RWPE2 (cell line): ENCODE results near the gene CDC23.

ENCODE experiments used
- ATAC-seq: fragments of 200-7000 bp; cut with Tn5 transposase; 3 replicates; pipeline ENCODE4 v1.9.1; 2021; ENCODE audit warnings: low read depth
- DNase-seq: peaks from one replicate; pipeline ENCODE4 v3.0.0-alpha.2; 2020; ENCODE audit warnings: low spot score
- H3K27ac ChIP-seq: fragments of 450-650 bp; 2 replicates; pipeline ENCODE4 v1.5.1; 2017; ENCODE audit warnings: mild to moderate bottlenecking; ENCODE audit not compliant: poor library complexity, severe bottlenecking
- H3K27me3 ChIP-seq: fragments of 250-450 bp; sonication (Bioruptor Pico); 2 replicates; pipeline ENCODE4 v1.5.1; 2021; ENCODE audit warnings: mild to moderate bottlenecking, moderate library complexity; ENCODE audit not compliant: insufficient read depth, poor library complexity, severe bottlenecking
- H3K36me3 ChIP-seq: fragments of 250-450 bp; sonication (Bioruptor Pico); 2 replicates; pipeline ENCODE4 v1.5.1; 2020; ENCODE audit warnings: low read depth, mild to moderate bottlenecking, moderate library complexity
- H3K4me1 ChIP-seq: fragments of 250-450 bp; sonication (Bioruptor Pico); 2 replicates; pipeline ENCODE4 v1.5.1; 2021; ENCODE audit warnings: mild to moderate bottlenecking, moderate library complexity; ENCODE audit not compliant: insufficient read depth, poor library complexity, severe bottlenecking
- H3K4me3 ChIP-seq: fragments of 250-450 bp; sonication (Bioruptor Pico); 2 replicates; pipeline ENCODE4 v1.5.1; 2021; ENCODE audit warnings: mild to moderate bottlenecking, moderate library complexity; ENCODE audit not compliant: severe bottlenecking
- H3K9me3 ChIP-seq: fragments of 250-450 bp; sonication (Bioruptor Pico); 2 replicates; pipeline ENCODE4 v1.5.1; 2021; ENCODE audit warnings: mild to moderate bottlenecking, moderate library complexity; ENCODE audit not compliant: severe bottlenecking
- TF ChIP-seq, protein P1 (sequence below): fragments of 450-650 bp; IDR thresholded peaks from one replicate; pipeline ENCODE4 v1.5.1; 2017; ENCODE audit warnings: mild to moderate bottlenecking, moderate library complexity; ENCODE audit not compliant: poor library complexity, severe bottlenecking

CDC23 gene

DNA sequence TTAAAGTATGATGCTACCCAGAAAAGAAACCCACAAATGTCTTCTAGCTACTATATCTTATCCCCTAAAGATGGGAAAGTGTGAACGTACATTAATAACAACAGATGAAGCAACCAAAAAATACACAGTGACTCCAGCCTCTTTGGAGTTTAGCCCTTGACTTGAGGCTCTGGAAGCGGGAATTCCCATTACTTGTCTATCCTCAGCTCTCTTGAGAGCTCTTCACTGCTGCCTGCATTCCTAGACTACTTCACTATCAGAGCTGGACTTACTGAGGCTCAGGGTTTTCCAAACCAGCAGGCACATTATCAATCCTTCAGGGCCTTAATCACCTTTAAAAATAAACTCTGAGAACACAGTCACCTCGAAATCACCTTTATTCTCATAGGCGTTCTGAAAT, 72.9 kb downstream of the CDC23 start:
- Histone ChIP-seq H3K36me3 (no peaks in the 10 kb centered on the region), H3K4me1 (peaks cover 5% of the 10 kb centered on the region), H3K4me3 (no peak overlapping the region), H3K9me3 (no peaks in the 10 kb centered on the region), H3K27ac (no peak overlapping the region), H3K27me3 (no peaks in the 10 kb centered on the region)
- TF ChIP-seq, protein P1, sequence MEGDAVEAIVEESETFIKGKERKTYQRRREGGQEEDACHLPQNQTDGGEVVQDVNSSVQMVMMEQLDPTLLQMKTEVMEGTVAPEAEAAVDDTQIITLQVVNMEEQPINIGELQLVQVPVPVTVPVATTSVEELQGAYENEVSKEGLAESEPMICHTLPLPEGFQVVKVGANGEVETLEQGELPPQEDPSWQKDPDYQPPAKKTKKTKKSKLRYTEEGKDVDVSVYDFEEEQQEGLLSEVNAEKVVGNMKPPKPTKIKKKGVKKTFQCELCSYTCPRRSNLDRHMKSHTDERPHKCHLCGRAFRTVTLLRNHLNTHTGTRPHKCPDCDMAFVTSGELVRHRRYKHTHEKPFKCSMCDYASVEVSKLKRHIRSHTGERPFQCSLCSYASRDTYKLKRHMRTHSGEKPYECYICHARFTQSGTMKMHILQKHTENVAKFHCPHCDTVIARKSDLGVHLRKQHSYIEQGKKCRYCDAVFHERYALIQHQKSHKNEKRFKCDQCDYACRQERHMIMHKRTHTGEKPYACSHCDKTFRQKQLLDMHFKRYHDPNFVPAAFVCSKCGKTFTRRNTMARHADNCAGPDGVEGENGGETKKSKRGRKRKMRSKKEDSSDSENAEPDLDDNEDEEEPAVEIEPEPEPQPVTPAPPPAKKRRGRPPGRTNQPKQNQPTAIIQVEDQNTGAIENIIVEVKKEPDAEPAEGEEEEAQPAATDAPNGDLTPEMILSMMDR, result no peak
- ATAC-seq (no peak), DNase-seq (no peak)

DNA sequence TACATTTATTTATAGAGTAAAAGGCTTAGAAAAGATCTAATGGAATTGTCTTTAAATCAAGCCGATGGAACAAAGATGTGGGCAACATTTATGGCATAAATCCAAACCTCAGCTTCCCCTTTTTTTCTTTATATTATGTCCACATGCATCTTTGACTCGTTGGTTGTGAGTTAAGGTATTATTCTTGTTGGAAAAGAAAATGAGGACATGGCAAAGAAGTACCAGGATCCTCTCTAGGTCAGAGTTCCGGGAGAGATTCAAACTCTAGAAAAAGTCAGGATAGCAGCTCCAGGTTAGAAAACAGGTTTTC, 73.4 kb downstream of the CDC23 start:
- ATAC-seq, result no peak
- H3K9me3 ChIP-seq, result no peaks in the 10 kb centered on the region
- TF ChIP-seq, protein P1, result no peak
- H3K4me3 ChIP-seq, result no peak overlapping the region
- peaks cover 5% of the 10 kb centered on the region for H3K4me1 ChIP-seq
- H3K27ac ChIP-seq, result no peak overlapping the region
- no peaks in the 10 kb centered on the region for H3K27me3 ChIP-seq
- no peak for DNase-seq
- H3K36me3 ChIP-seq, result no peaks in the 10 kb centered on the region

DNA sequence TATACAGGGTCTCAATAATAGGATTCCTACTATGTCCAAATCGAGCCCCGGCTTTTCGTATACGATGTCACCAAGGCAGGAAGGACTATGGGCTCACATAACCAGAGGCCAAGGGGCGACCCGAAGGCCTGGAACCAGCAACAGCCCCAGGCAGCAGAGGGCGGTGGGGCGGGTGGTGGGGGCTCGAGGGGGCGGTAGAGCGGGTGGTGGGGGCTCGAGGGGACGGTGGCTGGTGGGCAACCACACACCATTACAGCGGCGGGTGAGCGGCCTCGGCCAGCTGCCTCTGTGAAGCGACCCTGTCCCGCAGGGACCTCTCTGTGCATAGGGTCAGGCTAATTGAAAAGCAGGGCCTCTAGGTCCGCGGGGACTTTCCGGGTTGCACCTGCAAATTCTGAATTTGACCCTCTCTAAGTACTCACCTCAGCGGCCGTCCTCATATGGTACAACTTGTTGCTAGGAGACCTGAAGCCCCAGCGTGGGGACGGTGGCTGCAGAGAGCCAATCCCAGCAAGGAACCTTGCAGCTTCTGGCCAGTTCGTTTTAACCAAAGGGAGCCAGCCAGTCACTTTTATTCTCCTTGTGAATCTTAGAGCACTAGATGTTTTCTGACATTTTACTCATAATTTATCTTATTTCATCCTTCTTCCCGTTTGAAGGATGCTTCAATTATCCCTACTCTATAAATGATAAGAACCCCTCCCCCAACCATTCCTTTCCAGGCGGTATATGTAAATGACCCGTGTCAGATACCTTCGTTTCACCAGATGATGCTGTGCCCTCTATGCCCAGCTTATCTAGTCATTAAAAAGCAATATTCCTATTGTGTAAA, 74.0 kb downstream of the CDC23 start, which contains the start of gene NME5:
NME5 (minus strand) TSS at position 480 of the 832 bp plus-strand sequence. CDS start 648 bp downstream, outside the sequence.
- TF ChIP-seq, protein P1, result no peak
- H3K4me3 ChIP-seq, result no peak within 1 kb of the TSS
- DNase-seq (no peak), ATAC-seq (no peak)
- H3K27ac ChIP-seq, result no peak within 1 kb of the TSS
- no peaks in the 10 kb centered on the region for H3K36me3 ChIP-seq
- H3K9me3 ChIP-seq, result no peaks in the 10 kb centered on the region
- peaks cover 5% of the 10 kb centered on the region for H3K4me1 ChIP-seq
- no peaks in the 10 kb centered on the region for H3K27me3 ChIP-seq
